ENCODE data around the gene RHCG. TPM values are rescaled to one million over a fixed set of nuclear protein-coding genes. Genes with fewer than 3 reads are reported as not detected.
A peak's percentile ranks its signal among the peaks of the same experiment; 100 is the strongest.

Gene RHCG
- total and polyA plus RNA-seq, 2 of the 13 experiments (the other 11 are each of a cell fraction or from before 2014, with no cell fraction given) = not detected

DNA sequence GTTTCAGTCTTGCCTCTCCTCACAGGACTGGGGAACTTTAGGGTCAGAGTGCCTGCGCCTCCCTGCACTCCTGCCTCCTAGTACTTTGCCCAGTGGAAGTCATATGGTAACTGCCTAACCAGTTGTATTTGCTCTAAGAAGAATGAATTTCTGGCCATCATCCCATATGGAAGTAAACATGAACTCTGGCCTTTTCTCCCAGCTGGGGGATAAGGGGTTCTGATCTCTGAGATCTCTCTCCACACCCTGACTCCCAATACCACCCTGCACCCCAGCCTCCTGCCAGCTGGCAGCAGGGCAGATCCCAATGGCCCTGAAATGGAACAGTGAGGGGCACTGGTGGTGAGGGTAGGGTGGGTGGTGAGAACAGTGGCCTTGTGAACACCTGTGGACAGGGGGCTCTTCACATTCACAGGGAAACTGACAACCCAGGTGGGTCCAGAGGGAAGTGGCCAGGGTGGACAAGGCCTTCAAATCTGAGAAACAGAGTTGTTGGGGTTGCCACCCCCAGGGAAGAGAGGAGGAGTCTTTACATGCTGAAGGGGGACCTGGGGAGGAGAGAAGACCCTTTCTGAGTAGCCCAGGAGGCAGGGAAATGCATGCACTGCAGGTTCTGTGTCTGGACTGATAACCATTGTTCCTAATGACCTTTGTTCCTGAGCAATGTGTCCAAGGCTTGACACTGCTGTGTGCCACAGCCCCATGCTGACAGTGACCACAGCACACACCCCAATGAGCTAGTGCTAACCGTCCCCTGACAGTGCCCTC is 36.9 kb downstream of the RHCG start (continued):
- TF ChIP-seq, protein P1, sequence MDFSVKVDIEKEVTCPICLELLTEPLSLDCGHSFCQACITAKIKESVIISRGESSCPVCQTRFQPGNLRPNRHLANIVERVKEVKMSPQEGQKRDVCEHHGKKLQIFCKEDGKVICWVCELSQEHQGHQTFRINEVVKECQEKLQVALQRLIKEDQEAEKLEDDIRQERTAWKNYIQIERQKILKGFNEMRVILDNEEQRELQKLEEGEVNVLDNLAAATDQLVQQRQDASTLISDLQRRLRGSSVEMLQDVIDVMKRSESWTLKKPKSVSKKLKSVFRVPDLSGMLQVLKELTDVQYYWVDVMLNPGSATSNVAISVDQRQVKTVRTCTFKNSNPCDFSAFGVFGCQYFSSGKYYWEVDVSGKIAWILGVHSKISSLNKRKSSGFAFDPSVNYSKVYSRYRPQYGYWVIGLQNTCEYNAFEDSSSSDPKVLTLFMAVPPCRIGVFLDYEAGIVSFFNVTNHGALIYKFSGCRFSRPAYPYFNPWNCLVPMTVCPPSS (IDR thresholded peaks at IDR 0.05) = no peak
- TF ChIP-seq, protein P2, sequence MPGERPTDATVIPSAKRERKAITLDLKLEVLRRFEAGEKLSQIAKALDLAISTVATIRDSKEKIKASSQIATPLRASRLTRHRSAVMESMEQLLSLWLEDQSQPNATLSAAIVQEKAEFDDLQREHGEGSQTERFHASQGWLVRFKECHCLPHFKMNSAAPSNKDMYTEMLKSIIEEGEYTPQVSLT (CRISPR knock-in tag; IDR thresholded peaks at IDR 0.05; ENCODE audit: borderline replicate concordance, low read depth) = no peak
- TF ChIP-seq IRX3 (CRISPR knock-in tag; IDR thresholded peaks at IDR 0.05; ENCODE audit: borderline replicate concordance, low read depth) (no peak), ZNF563 (CRISPR knock-in tag; IDR thresholded peaks at IDR 0.05) (no peak), ZBTB21 (CRISPR knock-in tag; IDR thresholded peaks at IDR 0.05) (no peak), KDM5B (CRISPR knock-in tag; IDR thresholded peaks at IDR 0.05; ENCODE audit: borderline replicate concordance) (peak; percentile 34; the same call in 1 of the 2 replicates), SIX1 (CRISPR knock-in tag; IDR thresholded peaks at IDR 0.05; ENCODE audit: borderline replicate concordance) (no peak), ZFP36 (IDR thresholded peaks at IDR 0.05; ENCODE audit: borderline replicate concordance, low read depth, low read length, partially characterized antibody) (no peak), ZNF780A (CRISPR knock-in tag; IDR thresholded peaks at IDR 0.05) (no peak), PLRG1 (conservative IDR thresholded peaks at IDR 0.05) (no peak), ZNF17 (CRISPR knock-in tag; IDR thresholded peaks at IDR 0.05) (no peak), ZNF577 (CRISPR knock-in tag; IDR thresholded peaks at IDR 0.05; ENCODE audit: borderline replicate concordance, low read depth) (no peak), ZNF768 (CRISPR knock-in tag; IDR thresholded peaks at IDR 0.05) (no peak), ZNF629 (CRISPR knock-in tag; conservative IDR thresholded peaks at IDR 0.05) (peak; percentile 25; the same call in 1 of the 2 replicates), ZNF101 (CRISPR knock-in tag; IDR thresholded peaks at IDR 0.05; ENCODE audit: borderline replicate concordance, low read depth) (no peak)
- TF ChIP-seq, protein P3, sequence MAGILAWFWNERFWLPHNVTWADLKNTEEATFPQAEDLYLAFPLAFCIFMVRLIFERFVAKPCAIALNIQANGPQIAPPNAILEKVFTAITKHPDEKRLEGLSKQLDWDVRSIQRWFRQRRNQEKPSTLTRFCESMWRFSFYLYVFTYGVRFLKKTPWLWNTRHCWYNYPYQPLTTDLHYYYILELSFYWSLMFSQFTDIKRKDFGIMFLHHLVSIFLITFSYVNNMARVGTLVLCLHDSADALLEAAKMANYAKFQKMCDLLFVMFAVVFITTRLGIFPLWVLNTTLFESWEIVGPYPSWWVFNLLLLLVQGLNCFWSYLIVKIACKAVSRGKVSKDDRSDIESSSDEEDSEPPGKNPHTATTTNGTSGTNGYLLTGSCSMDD (CRISPR knock-in tag; IDR thresholded peaks at IDR 0.05) = no peak
- TF ChIP-seq, protein P4, sequence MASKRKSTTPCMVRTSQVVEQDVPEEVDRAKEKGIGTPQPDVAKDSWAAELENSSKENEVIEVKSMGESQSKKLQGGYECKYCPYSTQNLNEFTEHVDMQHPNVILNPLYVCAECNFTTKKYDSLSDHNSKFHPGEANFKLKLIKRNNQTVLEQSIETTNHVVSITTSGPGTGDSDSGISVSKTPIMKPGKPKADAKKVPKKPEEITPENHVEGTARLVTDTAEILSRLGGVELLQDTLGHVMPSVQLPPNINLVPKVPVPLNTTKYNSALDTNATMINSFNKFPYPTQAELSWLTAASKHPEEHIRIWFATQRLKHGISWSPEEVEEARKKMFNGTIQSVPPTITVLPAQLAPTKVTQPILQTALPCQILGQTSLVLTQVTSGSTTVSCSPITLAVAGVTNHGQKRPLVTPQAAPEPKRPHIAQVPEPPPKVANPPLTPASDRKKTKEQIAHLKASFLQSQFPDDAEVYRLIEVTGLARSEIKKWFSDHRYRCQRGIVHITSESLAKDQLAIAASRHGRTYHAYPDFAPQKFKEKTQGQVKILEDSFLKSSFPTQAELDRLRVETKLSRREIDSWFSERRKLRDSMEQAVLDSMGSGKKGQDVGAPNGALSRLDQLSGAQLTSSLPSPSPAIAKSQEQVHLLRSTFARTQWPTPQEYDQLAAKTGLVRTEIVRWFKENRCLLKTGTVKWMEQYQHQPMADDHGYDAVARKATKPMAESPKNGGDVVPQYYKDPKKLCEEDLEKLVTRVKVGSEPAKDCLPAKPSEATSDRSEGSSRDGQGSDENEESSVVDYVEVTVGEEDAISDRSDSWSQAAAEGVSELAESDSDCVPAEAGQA (IDR thresholded peaks at IDR 0.05; ENCODE audit: low read depth) = no peak
- TF ChIP-seq, protein P4 (CRISPR knock-in tag; IDR thresholded peaks at IDR 0.05; ENCODE audit: borderline replicate concordance) = no peak
- TF ChIP-seq, protein P5, sequence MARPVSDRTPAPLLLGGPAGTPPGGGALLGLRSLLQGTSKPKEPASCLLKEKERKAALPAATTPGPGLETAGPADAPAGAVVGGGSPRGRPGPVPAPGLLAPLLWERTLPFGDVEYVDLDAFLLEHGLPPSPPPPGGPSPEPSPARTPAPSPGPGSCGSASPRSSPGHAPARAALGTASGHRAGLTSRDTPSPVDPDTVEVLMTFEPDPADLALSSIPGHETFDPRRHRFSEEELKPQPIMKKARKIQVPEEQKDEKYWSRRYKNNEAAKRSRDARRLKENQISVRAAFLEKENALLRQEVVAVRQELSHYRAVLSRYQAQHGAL (CRISPR knock-in tag; IDR thresholded peaks at IDR 0.05; ENCODE audit: not compliant biosample characterization) = no peak
